ENCODE data around the gene TMEM139. TPM values are rescaled to one million over a fixed set of nuclear protein-coding genes. Genes with fewer than 3 reads are reported as not detected.

Gene TMEM139
- polyA plus RNA-seq, 1 of the 3 experiments (the other 2 are of a cell fraction), result 0.05 TPM

DNA sequence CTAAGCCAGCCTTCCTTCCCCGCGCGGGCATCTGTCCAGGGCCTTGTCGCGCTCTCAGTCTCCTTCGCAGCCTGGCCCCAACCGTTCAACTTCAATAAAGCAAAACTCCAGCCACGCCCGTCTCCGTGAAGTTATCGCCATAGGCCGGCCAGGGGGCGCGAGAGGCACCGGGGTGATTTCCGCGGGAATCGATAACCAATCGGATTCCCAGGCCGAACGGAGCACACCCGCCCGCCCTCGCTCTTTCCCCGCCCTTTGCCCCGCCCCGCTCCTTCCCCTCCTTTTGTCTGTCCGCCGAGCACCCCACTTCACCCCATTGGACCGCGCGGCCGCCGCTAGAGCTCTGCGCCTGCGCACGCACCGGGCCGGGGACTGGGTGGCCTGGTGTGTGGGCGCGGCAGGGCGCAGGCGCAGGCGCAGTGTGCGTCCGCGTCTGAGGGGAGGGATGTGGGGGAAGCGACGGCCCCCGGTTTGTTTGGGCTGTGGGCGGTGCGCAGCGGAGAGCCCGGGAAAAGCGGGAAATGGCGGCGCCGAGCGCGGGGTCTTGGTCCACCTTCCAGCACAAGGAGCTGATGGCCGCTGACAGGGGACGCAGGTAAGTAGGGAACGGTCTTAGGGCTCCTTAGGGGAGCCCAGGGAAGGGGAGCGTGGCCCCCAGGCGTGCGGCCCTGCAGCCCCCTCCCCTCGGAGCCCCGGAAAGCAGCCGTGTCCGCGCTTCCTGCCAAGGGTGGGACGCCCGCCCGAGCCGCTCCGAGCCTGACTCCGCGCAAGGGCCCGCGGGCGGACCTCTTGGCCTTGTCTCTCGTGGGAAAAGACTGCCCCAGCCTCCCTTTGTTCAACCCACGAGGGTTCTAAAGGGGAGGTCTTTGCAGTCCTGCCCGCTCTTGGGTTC lies 3.4 kb downstream of the TMEM139 start, which contains the start of gene CASP2:
Gene CASP2, plus strand, starts transcription at position 417 of the 892 bp plus-strand sequence. Its CDS starts 105 bp downstream, at position 522.
- TF ChIP-seq, protein P1, sequence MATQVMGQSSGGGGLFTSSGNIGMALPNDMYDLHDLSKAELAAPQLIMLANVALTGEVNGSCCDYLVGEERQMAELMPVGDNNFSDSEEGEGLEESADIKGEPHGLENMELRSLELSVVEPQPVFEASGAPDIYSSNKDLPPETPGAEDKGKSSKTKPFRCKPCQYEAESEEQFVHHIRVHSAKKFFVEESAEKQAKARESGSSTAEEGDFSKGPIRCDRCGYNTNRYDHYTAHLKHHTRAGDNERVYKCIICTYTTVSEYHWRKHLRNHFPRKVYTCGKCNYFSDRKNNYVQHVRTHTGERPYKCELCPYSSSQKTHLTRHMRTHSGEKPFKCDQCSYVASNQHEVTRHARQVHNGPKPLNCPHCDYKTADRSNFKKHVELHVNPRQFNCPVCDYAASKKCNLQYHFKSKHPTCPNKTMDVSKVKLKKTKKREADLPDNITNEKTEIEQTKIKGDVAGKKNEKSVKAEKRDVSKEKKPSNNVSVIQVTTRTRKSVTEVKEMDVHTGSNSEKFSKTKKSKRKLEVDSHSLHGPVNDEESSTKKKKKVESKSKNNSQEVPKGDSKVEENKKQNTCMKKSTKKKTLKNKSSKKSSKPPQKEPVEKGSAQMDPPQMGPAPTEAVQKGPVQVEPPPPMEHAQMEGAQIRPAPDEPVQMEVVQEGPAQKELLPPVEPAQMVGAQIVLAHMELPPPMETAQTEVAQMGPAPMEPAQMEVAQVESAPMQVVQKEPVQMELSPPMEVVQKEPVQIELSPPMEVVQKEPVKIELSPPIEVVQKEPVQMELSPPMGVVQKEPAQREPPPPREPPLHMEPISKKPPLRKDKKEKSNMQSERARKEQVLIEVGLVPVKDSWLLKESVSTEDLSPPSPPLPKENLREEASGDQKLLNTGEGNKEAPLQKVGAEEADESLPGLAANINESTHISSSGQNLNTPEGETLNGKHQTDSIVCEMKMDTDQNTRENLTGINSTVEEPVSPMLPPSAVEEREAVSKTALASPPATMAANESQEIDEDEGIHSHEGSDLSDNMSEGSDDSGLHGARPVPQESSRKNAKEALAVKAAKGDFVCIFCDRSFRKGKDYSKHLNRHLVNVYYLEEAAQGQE (IDR thresholded peaks at IDR 0.05; ENCODE audit: low read depth, low read length), result peak; percentile 13; the same call in 1 of the 2 replicates
- TF ChIP-seq GABPA (IDR thresholded peaks at IDR 0.05; ENCODE audit: low read depth) (peak; percentile 20; the same call in 1 of the 2 replicates), NRF1 (IDR thresholded peaks at IDR 0.05; ENCODE audit: low read depth, low read length) (peak; percentile 100), RFX5 (IDR thresholded peaks at IDR 0.05; ENCODE audit: low read length) (no peak), TEAD4 (IDR thresholded peaks at IDR 0.05; ENCODE audit: borderline replicate concordance, insufficient read depth) (0 out of 2 replicates have a peak, but pooled peaks have one; percentile 10), TAF1 (IDR thresholded peaks at IDR 0.05; ENCODE audit: borderline replicate concordance, low read depth, low read length) (peak; percentile 89), SIN3A (IDR thresholded peaks at IDR 0.05; ENCODE audit: borderline replicate concordance, low read depth, low read length) (peak; percentile 87), RAD21 (IDR thresholded peaks at IDR 0.05; ENCODE audit: low read length) (no peak), EZH2phosphoT487 (IDR thresholded peaks at IDR 0.05; ENCODE audit: borderline replicate concordance, low read depth) (no peak), YY1 (IDR thresholded peaks at IDR 0.05; ENCODE audit: low read depth) (peak; percentile 92), MXI1 (IDR thresholded peaks at IDR 0.05; ENCODE audit: low read depth, low read length) (peak; percentile 78), POLR2AphosphoS5 (IDR thresholded peaks at IDR 0.05; ENCODE audit: low read depth, low read length) (peak; percentile 91), GATA2 (CRISPR knock-in tag; IDR thresholded peaks at IDR 0.05) (no peak), CHD2 (IDR thresholded peaks at IDR 0.05; ENCODE audit: low read length, partially characterized antibody) (peak; percentile 52), RCOR1 (IDR thresholded peaks at IDR 0.05; ENCODE audit: low read length) (no peak)
- TF ChIP-seq, protein P2, sequence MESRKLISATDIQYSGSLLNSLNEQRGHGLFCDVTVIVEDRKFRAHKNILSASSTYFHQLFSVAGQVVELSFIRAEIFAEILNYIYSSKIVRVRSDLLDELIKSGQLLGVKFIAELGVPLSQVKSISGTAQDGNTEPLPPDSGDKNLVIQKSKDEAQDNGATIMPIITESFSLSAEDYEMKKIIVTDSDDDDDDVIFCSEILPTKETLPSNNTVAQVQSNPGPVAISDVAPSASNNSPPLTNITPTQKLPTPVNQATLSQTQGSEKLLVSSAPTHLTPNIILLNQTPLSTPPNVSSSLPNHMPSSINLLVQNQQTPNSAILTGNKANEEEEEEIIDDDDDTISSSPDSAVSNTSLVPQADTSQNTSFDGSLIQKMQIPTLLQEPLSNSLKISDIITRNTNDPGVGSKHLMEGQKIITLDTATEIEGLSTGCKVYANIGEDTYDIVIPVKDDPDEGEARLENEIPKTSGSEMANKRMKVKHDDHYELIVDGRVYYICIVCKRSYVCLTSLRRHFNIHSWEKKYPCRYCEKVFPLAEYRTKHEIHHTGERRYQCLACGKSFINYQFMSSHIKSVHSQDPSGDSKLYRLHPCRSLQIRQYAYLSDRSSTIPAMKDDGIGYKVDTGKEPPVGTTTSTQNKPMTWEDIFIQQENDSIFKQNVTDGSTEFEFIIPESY (IDR thresholded peaks at IDR 0.05; ENCODE audit: borderline replicate concordance, low read depth), result peak; percentile 26; the same call in 1 of the 2 replicates
- TF ChIP-seq, protein P3, sequence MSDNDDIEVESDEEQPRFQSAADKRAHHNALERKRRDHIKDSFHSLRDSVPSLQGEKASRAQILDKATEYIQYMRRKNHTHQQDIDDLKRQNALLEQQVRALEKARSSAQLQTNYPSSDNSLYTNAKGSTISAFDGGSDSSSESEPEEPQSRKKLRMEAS (IDR thresholded peaks at IDR 0.05; ENCODE audit: low read depth), result peak; percentile 94
- TF ChIP-seq, protein P4, sequence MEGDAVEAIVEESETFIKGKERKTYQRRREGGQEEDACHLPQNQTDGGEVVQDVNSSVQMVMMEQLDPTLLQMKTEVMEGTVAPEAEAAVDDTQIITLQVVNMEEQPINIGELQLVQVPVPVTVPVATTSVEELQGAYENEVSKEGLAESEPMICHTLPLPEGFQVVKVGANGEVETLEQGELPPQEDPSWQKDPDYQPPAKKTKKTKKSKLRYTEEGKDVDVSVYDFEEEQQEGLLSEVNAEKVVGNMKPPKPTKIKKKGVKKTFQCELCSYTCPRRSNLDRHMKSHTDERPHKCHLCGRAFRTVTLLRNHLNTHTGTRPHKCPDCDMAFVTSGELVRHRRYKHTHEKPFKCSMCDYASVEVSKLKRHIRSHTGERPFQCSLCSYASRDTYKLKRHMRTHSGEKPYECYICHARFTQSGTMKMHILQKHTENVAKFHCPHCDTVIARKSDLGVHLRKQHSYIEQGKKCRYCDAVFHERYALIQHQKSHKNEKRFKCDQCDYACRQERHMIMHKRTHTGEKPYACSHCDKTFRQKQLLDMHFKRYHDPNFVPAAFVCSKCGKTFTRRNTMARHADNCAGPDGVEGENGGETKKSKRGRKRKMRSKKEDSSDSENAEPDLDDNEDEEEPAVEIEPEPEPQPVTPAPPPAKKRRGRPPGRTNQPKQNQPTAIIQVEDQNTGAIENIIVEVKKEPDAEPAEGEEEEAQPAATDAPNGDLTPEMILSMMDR (IDR thresholded peaks at IDR 0.05), result peak; percentile 47
- TF ChIP-seq, protein P5, sequence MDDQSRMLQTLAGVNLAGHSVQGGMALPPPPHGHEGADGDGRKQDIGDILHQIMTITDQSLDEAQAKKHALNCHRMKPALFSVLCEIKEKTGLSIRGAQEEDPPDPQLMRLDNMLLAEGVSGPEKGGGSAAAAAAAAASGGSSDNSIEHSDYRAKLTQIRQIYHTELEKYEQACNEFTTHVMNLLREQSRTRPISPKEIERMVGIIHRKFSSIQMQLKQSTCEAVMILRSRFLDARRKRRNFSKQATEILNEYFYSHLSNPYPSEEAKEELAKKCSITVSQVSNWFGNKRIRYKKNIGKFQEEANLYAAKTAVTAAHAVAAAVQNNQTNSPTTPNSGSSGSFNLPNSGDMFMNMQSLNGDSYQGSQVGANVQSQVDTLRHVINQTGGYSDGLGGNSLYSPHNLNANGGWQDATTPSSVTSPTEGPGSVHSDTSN (IDR thresholded peaks at IDR 0.05), result peak; percentile 84
- peak within 1 kb of the TSS; percentile 73 to 86 for H3K4me3 ChIP-seq (ENCODE audit: low read depth in 2 of 2, low read length in 1 of 2)

More for the DNA sequence above, 3.4 kb downstream of the TMEM139 start, which contains the start of gene CASP2:
- peaks cover 15 to 26% of the 10 kb centered on the region in 2 experiments; a peak in 3 of 4 replicates for H3K4me1 ChIP-seq (ENCODE audit: control insufficient read depth in 1 of 2, insufficient read depth in 2 of 2, low read depth in 1 of 2, low read length in 1 of 2)
- H3K36me3 ChIP-seq (replicated peaks in 1 of 2; ENCODE audit: control insufficient read depth in 1 of 2, insufficient read depth in 2 of 2, low read length in 1 of 2), result peaks cover 18 to 27% of the 10 kb centered on the region in 2 experiments
- peaks cover 46% of the 10 kb centered on the region for H3K79me2 ChIP-seq (ENCODE audit: insufficient read depth)
- H2AFZ ChIP-seq (ENCODE audit: low read depth), result peak within 1 kb of the TSS; percentile 88
- DNase-seq, result peak; percentile 100
- CTCF ChIA-PET, result interaction anchor here (0.5 to 3.2 kb wide), 10 partner anchors 11 to 129 kb away, joined by 3 to 13 read pairs (median 4); partner anchors contain the start of gene GSTK1
- H3K27me3 ChIP-seq (ENCODE audit: insufficient read depth), result no peaks in the 10 kb centered on the region
- 6% methylated on average over 47 of the region's 84 CpGs for WGBS (ENCODE audit: low lambda C conversion rate)
- H3K9me2 ChIP-seq, result no peaks in the 10 kb centered on the region
- H3K4me2 ChIP-seq, result peak within 1 kb of the TSS; percentile 80
- peaks cover 15% of the 10 kb centered on the region; the same call in 1 of the 2 replicates for H4K20me1 ChIP-seq (ENCODE audit: insufficient read depth)
- POLR2A ChIA-PET, result interaction anchor here (0.5 to 1.7 kb wide), 10 partner anchors 8 to 94 kb away, joined by 3 to 13 read pairs (median 4); partner anchors contain the start of gene GSTK1
- peaks cover 2% of the 10 kb centered on the region for H3F3A ChIP-seq (replicated peaks; ENCODE audit: insufficient read depth)
- H3K9ac ChIP-seq, result peak within 1 kb of the TSS; percentile 87
- peak within 1 kb of the TSS; percentile 69 to 89 for H3K27ac ChIP-seq (ENCODE audit: low read depth in 2 of 2, low read length in 1 of 2)
- H3K9me3 ChIP-seq, result no peaks in the 10 kb centered on the region
